ENCODE data around the gene PRELP.
"Not testable (repeated sequence)": the region's sequence is repeated elsewhere in the genome, so short reads cannot be mapped to it uniquely, and the experiment has no call there.

Gene PRELP

GRCh38 chr1:203475012-203475981 is at the start of gene PRELP:
Gene PRELP, plus strand, starts transcription at chr1:203475806. Its CDS starts 7,379 bp downstream, at chr1:203483185.
- no peak for DNase-seq

GRCh38 chr1:203426366-203426765 is 49.2 kb upstream of the PRELP start:
- DNase-seq, result no peak

GRCh38 chr1:203426870-203427269 is 48.7 kb upstream of the PRELP start:
- DNase-seq, result no peak

- DNase-seq, result no peak
These were observed 48.2 kb upstream of the PRELP start for GRCh38 chr1:203427451-203427850.

GRCh38 chr1:203428981-203429599 is 46.5 kb upstream of the PRELP start:
- DNase-seq, result no peak

GRCh38 chr1:203435615-203436014 is 40.0 kb upstream of the PRELP start:
- no peak for DNase-seq

- no peak for DNase-seq
These were observed 37.8 kb upstream of the PRELP start for GRCh38 chr1:203437696-203438315.

- no peak for DNase-seq
These were observed 36.4 kb upstream of the PRELP start for GRCh38 chr1:203439131-203439730.

- peak; percentile 33 for DNase-seq
These were observed 34.8 kb upstream of the PRELP start for GRCh38 chr1:203440771-203441170.

GRCh38 chr1:203441766-203442165 is 33.8 kb upstream of the PRELP start:
- DNase-seq, result no peak

- no peak for DNase-seq
These were observed 32.8 kb upstream of the PRELP start for GRCh38 chr1:203442821-203443220.

GRCh38 chr1:203443296-203443695 is 32.3 kb upstream of the PRELP start:
- no peak for DNase-seq

- DNase-seq, result no peak
These were observed 31.4 kb upstream of the PRELP start for GRCh38 chr1:203444171-203444576.

GRCh38 chr1:203447151-203447550 is 28.5 kb upstream of the PRELP start:
- peak; percentile 56 for DNase-seq

GRCh38 chr1:203447598-203447997 is 28.0 kb upstream of the PRELP start:
- DNase-seq, result not testable (repeated sequence)

- no peak for DNase-seq
These were observed 27.0 kb upstream of the PRELP start for GRCh38 chr1:203448521-203449061.

- DNase-seq, result no peak
These were observed 25.6 kb upstream of the PRELP start for GRCh38 chr1:203450001-203450400.

- DNase-seq, result no peak
These were observed 25.0 kb upstream of the PRELP start for GRCh38 chr1:203450479-203451149.

GRCh38 chr1:203451836-203452784 is 23.5 kb upstream of the PRELP start:
- no peak for DNase-seq

GRCh38 chr1:203453016-203453415 is 22.6 kb upstream of the PRELP start:
- DNase-seq, result no peak

GRCh38 chr1:203453616-203454015 is 22.0 kb upstream of the PRELP start:
- no peak for DNase-seq
